ENCODE results near the gene BEGAIN. TPM values are rescaled to one million over a fixed set of nuclear protein-coding genes. Genes with fewer than 3 reads are reported as not detected.

The BEGAIN gene
- total and polyA plus RNA-seq, 2 of the 8 experiments (the other 6 are each of a cell fraction or from before 2014, with no cell fraction given) = 2.9 to 3.0 TPM

GRCh38 chr14:100601914-100602313 is 14.7 kb upstream of the BEGAIN start (continued):
- TF ChIP-seq TAF7 (optimal IDR thresholded peaks at IDR 0.05; ENCODE audit: borderline replicate concordance, low read depth, low read length) = no peak
- no peak for TF ChIP-seq HDAC2 (IDR thresholded peaks at IDR 0.05; ENCODE audit: borderline replicate concordance in 1 of 2, low read depth in 2 of 2, low read length in 2 of 2)
- no peak for TF ChIP-seq E2F6 (IDR thresholded peaks at IDR 0.05)

Measured in H1 (cell line).